ENCODE results near the gene TRIM52. TPM values are rescaled to one million over a fixed set of nuclear protein-coding genes. Genes with fewer than 3 reads are reported as not detected.

Gene TRIM52
- total and polyA plus RNA-seq, 9 of the 15 experiments (the other 6 are each of a cell fraction or from before 2014, with no cell fraction given) = 3.3 to 21.9 (median 13.5) TPM

DNA sequence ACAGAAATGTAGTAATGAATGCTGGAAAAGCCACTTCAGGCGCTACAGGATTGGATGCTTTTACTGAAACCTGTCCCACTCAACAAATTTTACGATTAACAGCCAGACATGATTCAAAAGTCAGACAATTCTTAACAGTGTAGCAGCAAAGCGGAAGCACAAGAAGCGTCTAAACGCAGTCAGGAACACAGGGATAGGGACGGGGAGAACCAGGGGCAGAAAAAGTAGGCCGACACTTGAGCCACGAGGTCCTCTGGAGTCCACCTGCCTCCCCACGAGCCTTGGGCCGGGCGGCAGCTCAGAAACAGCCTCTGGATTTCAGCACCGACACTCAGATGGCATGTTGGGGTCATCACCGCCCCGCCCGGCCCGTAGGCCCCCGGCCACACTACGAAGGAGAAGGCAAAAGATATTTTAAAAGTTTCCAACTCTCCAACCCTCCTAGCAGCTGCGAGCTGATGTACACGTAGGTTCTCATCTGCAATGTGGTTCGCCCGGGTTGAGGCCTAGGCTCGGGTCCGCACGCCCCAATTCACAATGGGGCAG, 17.9 kb downstream of the TRIM52 start (continued):
- TF ChIP-seq CREB3 (tag; conservative IDR thresholded peaks at IDR 0.05; ENCODE audit: low read depth) = no peak
- TF ChIP-seq ZEB2 (IDR thresholded peaks at IDR 0.05) = no peak
- TF ChIP-seq RBM22 (IDR thresholded peaks at IDR 0.05; ENCODE audit: low read depth, low read length, poor library complexity, severe bottlenecking) = peak; percentile 78
- no peak for TF ChIP-seq ZBTB34 (CRISPR knock-in tag; IDR thresholded peaks at IDR 0.05)
- no peak for TF ChIP-seq CREBBP (IDR thresholded peaks at IDR 0.05; ENCODE audit: low read depth, low read length)
- no peak for TF ChIP-seq MAFF (IDR thresholded peaks at IDR 0.05; ENCODE audit: low read length)
- TF ChIP-seq HNRNPL (IDR thresholded peaks at IDR 0.05; ENCODE audit: low read depth, low read length) = no peak
- TF ChIP-seq ZC3H4 (CRISPR knock-in tag; IDR thresholded peaks at IDR 0.05; ENCODE audit: borderline replicate concordance) = 0 out of 2 replicates have a peak, but pooled peaks have one; percentile 72
- no peak for TF ChIP-seq BRD9 (IDR thresholded peaks at IDR 0.05; ENCODE audit: low read depth, partially characterized antibody)
- TF ChIP-seq, protein P1, sequence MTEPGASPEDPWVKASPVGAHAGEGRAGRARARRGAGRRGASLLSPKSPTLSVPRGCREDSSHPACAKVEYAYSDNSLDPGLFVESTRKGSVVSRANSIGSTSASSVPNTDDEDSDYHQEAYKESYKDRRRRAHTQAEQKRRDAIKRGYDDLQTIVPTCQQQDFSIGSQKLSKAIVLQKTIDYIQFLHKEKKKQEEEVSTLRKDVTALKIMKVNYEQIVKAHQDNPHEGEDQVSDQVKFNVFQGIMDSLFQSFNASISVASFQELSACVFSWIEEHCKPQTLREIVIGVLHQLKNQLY (CRISPR knock-in tag; conservative IDR thresholded peaks at IDR 0.05) = no peak
- no peak for TF ChIP-seq ZNF23 (CRISPR knock-in tag; IDR thresholded peaks at IDR 0.05)
- TF ChIP-seq, protein P2, sequence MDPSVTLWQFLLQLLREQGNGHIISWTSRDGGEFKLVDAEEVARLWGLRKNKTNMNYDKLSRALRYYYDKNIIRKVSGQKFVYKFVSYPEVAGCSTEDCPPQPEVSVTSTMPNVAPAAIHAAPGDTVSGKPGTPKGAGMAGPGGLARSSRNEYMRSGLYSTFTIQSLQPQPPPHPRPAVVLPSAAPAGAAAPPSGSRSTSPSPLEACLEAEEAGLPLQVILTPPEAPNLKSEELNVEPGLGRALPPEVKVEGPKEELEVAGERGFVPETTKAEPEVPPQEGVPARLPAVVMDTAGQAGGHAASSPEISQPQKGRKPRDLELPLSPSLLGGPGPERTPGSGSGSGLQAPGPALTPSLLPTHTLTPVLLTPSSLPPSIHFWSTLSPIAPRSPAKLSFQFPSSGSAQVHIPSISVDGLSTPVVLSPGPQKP (CRISPR knock-in tag; IDR thresholded peaks at IDR 0.05) = no peak
- TF ChIP-seq HNRNPUL1 (IDR thresholded peaks at IDR 0.05; ENCODE audit: low read length) = no peak
- TF ChIP-seq ZNF143 (CRISPR knock-in tag; IDR thresholded peaks at IDR 0.05) = no peak; the same call in 1 of the 2 replicates
- TF ChIP-seq ZBTB49 (CRISPR knock-in tag; IDR thresholded peaks at IDR 0.05; ENCODE audit: borderline replicate concordance) = no peak
- TF ChIP-seq ZFP36 (IDR thresholded peaks at IDR 0.05; ENCODE audit: low read depth, low read length, partially characterized antibody) = no peak
- no peak for TF ChIP-seq POLR2G (IDR thresholded peaks at IDR 0.05; ENCODE audit: low read depth, low read length)
- no peak for TF ChIP-seq ZBTB26 (CRISPR knock-in tag; IDR thresholded peaks at IDR 0.05)
- TF ChIP-seq TCFL5 (CRISPR knock-in tag; conservative IDR thresholded peaks at IDR 0.05) = no peak
